HG03342 (cell line): Measurements from ENCODE around the gene TKT.
"Not testable (repeated sequence)": the region's sequence is repeated elsewhere in the genome, so short reads cannot be mapped to it uniquely, and the experiment has no call there.

Experiments
- ATAC-seq: cut with Tn5 transposase; IDR thresholded peaks from one replicate; pipeline ENCODE4 v1.9.1; 2021; ENCODE audit warnings: mild to moderate bottlenecking, moderate library complexity; ENCODE audit not compliant: unreplicated experiment

Gene TKT

GRCh38 chr3:53255775-53256703 lies at the start of gene TKT:
TKT (minus strand) TSS chr3:53256022; CDS start chr3:53255942, 80 bp downstream.
- peak; percentile 57 for ATAC-seq

GRCh38 chr3:53303957-53304356 lies 48.1 kb upstream of the TKT start:
- no peak for ATAC-seq

- ATAC-seq, result no peak
Observed at GRCh38 chr3:53303549-53303948, 47.7 kb upstream of the TKT start.

- no peak for ATAC-seq
Observed at GRCh38 chr3:53300826-53301225, 45.0 kb upstream of the TKT start.

- ATAC-seq, result not testable (repeated sequence)
Observed at GRCh38 chr3:53299611-53300023, 43.8 kb upstream of the TKT start.

- ATAC-seq, result no peak
Observed at GRCh38 chr3:53295410-53295809, 39.6 kb upstream of the TKT start.

GRCh38 chr3:53293867-53294266 lies 38.0 kb upstream of the TKT start:
- no peak for ATAC-seq

- no peak for ATAC-seq
Observed at GRCh38 chr3:53288214-53288613, 32.4 kb upstream of the TKT start.

- no peak for ATAC-seq
Observed at GRCh38 chr3:53287131-53287629, 31.4 kb upstream of the TKT start.

GRCh38 chr3:53286727-53287126 lies 30.9 kb upstream of the TKT start:
- ATAC-seq, result no peak

GRCh38 chr3:53282581-53282980 lies 26.8 kb upstream of the TKT start:
- no peak for ATAC-seq

GRCh38 chr3:53278667-53279066 lies 22.8 kb upstream of the TKT start:
- no peak for ATAC-seq

- ATAC-seq, result no peak
Observed at GRCh38 chr3:53274938-53275605, 19.2 kb upstream of the TKT start.

GRCh38 chr3:53273146-53273670 lies 17.4 kb upstream of the TKT start:
- ATAC-seq, result no peak

- ATAC-seq, result peak; percentile 57
Observed at GRCh38 chr3:53269888-53270880, 14.4 kb upstream of the TKT start.

GRCh38 chr3:53269193-53269592 lies 13.4 kb upstream of the TKT start:
- ATAC-seq, result not testable (repeated sequence)

GRCh38 chr3:53267766-53268165 lies 11.9 kb upstream of the TKT start:
- ATAC-seq, result no peak

GRCh38 chr3:53264718-53265117 lies 8.9 kb upstream of the TKT start:
- no peak for ATAC-seq

- ATAC-seq, result no peak
Observed at GRCh38 chr3:53263907-53264306, 8.1 kb upstream of the TKT start.

- ATAC-seq, result no peak
Observed at GRCh38 chr3:53261712-53262111, 5.9 kb upstream of the TKT start.
